ENCODE data around the gene CPM. TPM values are rescaled to one million over a fixed set of nuclear protein-coding genes. Genes with fewer than 3 reads are reported as not detected.

The CPM gene
- total RNA-seq, 1 donor = 3.6 TPM

- Histone ChIP-seq H4K20me1 (ENCODE audit: insufficient read depth, low read length) (no peaks in the 10 kb centered on the region), H3K27ac (ENCODE audit: low read depth, low read length) (no peak overlapping the region), H3K4me2 (ENCODE audit: insufficient read depth, low read length) (no peak overlapping the region), H3K4me1 (ENCODE audit: insufficient read depth, low read length) (no peaks in the 10 kb centered on the region), H3K79me2 (ENCODE audit: insufficient read depth, low read length) (no peaks in the 10 kb centered on the region), H3K4me3 (ENCODE audit: insufficient read depth, low read length) (no peak overlapping the region), H3K9me3 (ENCODE audit: low read depth, low read length) (no peaks in the 10 kb centered on the region), H3K27me3 (ENCODE audit: insufficient read depth, low read length) (no peaks in the 10 kb centered on the region), H2AFZ (ENCODE audit: low read length) (no peak overlapping the region), H3K36me3 (ENCODE audit: insufficient read depth, low read length) (no peaks in the 10 kb centered on the region)
- no peak for TF ChIP-seq CTCF (IDR thresholded peaks at IDR 0.05; ENCODE audit: extremely low read depth, low read depth, low read length)
- no peak for DNase-seq (ENCODE audit: insufficient read length, low spot score, missing footprints)
Observed at GRCh38 chr12:68887641-68888040, 45.3 kb downstream of the CPM start.

- H3K9me3 ChIP-seq (ENCODE audit: low read depth, low read length) = no peaks in the 10 kb centered on the region
- no peak overlapping the region for H3K4me3 ChIP-seq (ENCODE audit: insufficient read depth, low read length)
- H3K79me2 ChIP-seq (ENCODE audit: insufficient read depth, low read length) = no peaks in the 10 kb centered on the region
- no peak overlapping the region for H3K4me2 ChIP-seq (ENCODE audit: insufficient read depth, low read length)
- H4K20me1 ChIP-seq (ENCODE audit: insufficient read depth, low read length) = no peaks in the 10 kb centered on the region
- H3K4me1 ChIP-seq (ENCODE audit: insufficient read depth, low read length) = no peaks in the 10 kb centered on the region
- no peak overlapping the region for H2AFZ ChIP-seq (ENCODE audit: low read length)
- no peak for DNase-seq (ENCODE audit: insufficient read length, low spot score, missing footprints)
- H3K27me3 ChIP-seq (ENCODE audit: insufficient read depth, low read length) = no peaks in the 10 kb centered on the region
- H3K27ac ChIP-seq (ENCODE audit: low read depth, low read length) = no peak overlapping the region
- H3K36me3 ChIP-seq (ENCODE audit: insufficient read depth, low read length) = no peaks in the 10 kb centered on the region
- TF ChIP-seq CTCF (IDR thresholded peaks at IDR 0.05; ENCODE audit: extremely low read depth, low read depth, low read length) = no peak
Observed at GRCh38 chr12:68886636-68887572, 46.1 kb downstream of the CPM start.

- H3K4me3 ChIP-seq (ENCODE audit: insufficient read depth, low read length) = no peak overlapping the region
- no peaks in the 10 kb centered on the region for H3K36me3 ChIP-seq (ENCODE audit: insufficient read depth, low read length)
- H4K20me1 ChIP-seq (ENCODE audit: insufficient read depth, low read length) = no peaks in the 10 kb centered on the region
- no peaks in the 10 kb centered on the region for H3K27me3 ChIP-seq (ENCODE audit: insufficient read depth, low read length)
- H3K4me1 ChIP-seq (ENCODE audit: insufficient read depth, low read length) = no peaks in the 10 kb centered on the region
- no peaks in the 10 kb centered on the region for H3K9me3 ChIP-seq (ENCODE audit: low read depth, low read length)
- no peaks in the 10 kb centered on the region for H3K79me2 ChIP-seq (ENCODE audit: insufficient read depth, low read length)
- DNase-seq (ENCODE audit: insufficient read length, low spot score, missing footprints) = no peak
- no peak overlapping the region for H3K27ac ChIP-seq (ENCODE audit: low read depth, low read length)
- no peak for TF ChIP-seq CTCF (IDR thresholded peaks at IDR 0.05; ENCODE audit: extremely low read depth, low read depth, low read length)
- H2AFZ ChIP-seq (ENCODE audit: low read length) = no peak overlapping the region
- no peak overlapping the region for H3K4me2 ChIP-seq (ENCODE audit: insufficient read depth, low read length)
Observed at GRCh38 chr12:68885381-68885780, 47.6 kb downstream of the CPM start.

DNA sequence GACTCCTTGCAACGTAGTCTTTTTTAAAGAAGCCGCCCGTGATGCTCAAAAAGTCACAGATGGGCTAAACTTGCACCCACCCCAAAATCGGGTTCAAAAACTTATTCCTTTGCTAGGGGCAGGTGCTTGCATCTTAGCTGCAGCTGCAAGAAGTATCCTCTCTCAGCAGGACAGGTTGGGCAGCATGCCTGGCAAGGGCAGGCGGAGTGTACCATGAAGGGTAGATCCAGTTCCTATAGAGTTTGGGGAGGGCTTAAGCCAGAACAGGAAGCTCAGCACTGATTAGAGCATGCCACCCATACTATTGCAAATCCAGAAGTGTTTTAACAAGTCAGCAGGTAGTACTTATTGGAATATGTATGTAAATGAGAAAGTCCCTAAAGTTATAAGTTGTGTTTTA, 48.7 kb downstream of the CPM start:
- no peak for TF ChIP-seq CTCF (IDR thresholded peaks at IDR 0.05; ENCODE audit: extremely low read depth, low read depth, low read length)
- no peak overlapping the region for H3K4me2 ChIP-seq (ENCODE audit: insufficient read depth, low read length)
- DNase-seq (ENCODE audit: insufficient read length, low spot score, missing footprints) = no peak
- no peaks in the 10 kb centered on the region for H3K9me3 ChIP-seq (ENCODE audit: low read depth, low read length)
- H4K20me1 ChIP-seq (ENCODE audit: insufficient read depth, low read length) = no peaks in the 10 kb centered on the region
- no peak overlapping the region for H2AFZ ChIP-seq (ENCODE audit: low read length)
- no peak overlapping the region for H3K27ac ChIP-seq (ENCODE audit: low read depth, low read length)
- no peak overlapping the region for H3K4me3 ChIP-seq (ENCODE audit: insufficient read depth, low read length)
- no peaks in the 10 kb centered on the region for H3K36me3 ChIP-seq (ENCODE audit: insufficient read depth, low read length)
- no peaks in the 10 kb centered on the region for H3K79me2 ChIP-seq (ENCODE audit: insufficient read depth, low read length)
- H3K27me3 ChIP-seq (ENCODE audit: insufficient read depth, low read length) = no peaks in the 10 kb centered on the region
- no peaks in the 10 kb centered on the region for H3K4me1 ChIP-seq (ENCODE audit: insufficient read depth, low read length)

All from osteoblast (primary cell).